HUDEP-2 (cell line): ENCODE results near the gene SLC25A19.

Experiments
- DNase-seq, 76 experiments: peaks; one replicate each; lab custom pipeline; 2025; ENCODE audit not compliant: unreplicated experiment in 76 of 76; lab: John Stamatoyannopoulos, UW

The SLC25A19 gene

DNA sequence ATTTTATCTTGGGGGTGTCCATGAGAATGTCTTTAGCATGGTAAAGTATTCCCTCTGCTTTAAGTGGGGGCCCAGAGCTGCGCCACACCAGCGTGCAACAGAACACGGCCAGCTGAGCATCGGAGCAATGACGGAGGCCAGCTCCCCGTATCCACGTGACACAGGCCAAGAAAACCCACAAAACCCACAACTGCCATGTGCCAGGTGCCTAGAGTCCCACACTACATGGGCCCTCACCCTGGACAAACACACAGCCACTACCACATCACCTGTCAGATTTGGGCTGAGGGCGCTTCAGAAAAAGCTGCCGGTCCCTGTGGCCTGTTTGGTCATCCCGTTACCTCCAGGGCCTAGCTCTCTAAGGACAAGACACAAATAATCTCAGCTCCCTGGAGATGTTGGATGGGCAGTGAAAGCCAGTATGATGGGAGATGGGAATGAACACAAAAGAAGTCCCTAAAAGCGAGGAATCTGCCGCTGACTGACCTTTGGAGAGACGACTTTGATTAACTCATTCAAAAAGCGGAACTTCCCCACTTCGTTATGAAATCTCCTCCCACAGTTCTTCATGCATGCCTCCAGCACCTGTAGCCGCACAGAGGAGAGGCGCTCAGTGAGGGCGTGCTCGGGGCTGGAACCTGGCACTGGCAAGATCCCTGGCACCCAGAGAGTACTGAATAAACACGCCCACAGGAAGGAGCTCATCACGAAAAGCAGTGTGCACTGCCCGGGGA, 44.9 kb downstream of the SLC25A19 start:
- DNase-seq = no peak

DNA sequence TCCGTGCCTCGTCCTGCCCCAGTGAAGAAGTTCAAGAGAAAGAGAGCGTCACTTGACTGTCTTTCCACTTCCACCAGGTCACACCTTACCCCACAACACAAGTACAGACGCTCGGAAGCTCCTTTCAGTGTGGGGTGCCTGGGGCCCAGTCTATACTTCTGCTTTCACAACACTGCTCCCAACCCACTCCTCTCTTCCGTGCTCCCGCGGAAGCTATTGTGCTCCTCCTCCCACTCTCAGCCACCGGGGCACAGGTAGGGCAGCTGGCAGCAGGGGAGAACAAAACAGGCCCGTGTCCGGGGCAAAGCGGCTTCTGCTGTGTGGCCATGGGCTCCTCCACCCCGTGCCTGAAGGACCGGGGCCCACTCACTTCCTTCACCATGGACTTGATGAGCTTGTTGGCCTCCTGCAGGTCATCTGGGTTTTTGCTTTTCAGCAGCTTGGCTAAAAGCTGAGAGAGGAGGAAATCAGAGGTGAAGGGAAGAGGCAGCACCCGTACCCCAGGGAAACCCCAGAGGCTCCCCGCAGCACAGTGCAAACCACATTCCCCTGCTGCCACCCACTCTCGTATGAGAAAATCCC, 46.7 kb downstream of the SLC25A19 start:
- no peak for DNase-seq

DNA sequence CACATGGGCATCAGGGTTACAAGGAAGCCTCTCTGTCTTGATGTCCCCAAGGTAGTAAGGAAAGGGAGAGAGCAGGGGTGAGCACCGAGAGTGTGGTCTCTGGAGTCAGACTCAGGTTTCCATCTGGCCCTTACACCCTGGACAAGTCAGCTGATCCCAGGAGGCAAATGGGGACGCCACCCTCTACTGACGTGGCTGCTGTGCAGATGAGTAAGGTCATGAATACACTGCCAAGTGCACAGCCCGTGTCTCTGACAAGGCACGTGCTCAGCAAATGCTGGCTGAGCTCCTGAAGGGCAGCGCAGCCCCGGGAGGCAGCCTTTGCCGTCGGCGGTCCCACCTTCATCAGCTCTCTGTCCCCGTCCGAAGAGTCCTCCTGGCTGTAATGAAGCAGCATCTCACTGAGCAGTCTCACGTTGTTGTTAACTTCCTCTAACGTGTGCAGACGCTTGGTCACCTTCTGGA, 47.2 kb downstream of the SLC25A19 start:
- peak in 1 of 76 experiments; percentile 5 for DNase-seq

DNA sequence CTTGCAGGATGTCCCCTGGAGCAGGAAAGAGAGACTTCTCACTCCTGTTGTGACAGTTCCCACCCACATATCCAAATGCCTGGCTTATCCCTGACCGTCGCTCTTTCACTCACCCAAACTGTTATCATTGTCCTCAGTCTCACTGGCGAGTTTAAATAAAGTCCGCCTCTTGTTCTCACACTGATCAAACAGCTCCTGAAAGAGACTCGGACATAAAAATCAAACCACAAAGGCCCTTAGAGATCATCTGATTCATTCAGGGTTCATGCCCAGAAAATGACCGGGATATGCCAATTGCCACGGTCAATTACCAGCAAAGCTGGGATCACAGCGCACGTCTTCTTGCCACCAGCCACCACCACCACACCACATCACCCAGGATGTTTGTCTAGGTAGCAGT, 47.7 kb downstream of the SLC25A19 start:
- DNase-seq = no peak

DNA sequence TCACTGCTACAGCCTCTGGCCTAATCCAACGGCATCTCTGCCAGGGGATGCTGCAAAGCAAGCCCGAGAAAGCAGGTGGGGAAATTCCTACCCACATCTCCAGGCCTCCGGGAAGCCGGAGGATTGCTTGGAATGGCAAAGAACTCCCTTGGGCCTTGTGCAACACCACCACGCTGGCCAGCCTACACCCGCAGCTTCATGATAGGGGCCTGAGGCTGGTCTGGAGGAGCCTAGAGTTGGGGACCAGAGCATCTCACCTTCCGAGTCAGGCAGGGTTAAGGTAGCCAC, 48.1 kb downstream of the SLC25A19 start:
- DNase-seq = no peak

DNA sequence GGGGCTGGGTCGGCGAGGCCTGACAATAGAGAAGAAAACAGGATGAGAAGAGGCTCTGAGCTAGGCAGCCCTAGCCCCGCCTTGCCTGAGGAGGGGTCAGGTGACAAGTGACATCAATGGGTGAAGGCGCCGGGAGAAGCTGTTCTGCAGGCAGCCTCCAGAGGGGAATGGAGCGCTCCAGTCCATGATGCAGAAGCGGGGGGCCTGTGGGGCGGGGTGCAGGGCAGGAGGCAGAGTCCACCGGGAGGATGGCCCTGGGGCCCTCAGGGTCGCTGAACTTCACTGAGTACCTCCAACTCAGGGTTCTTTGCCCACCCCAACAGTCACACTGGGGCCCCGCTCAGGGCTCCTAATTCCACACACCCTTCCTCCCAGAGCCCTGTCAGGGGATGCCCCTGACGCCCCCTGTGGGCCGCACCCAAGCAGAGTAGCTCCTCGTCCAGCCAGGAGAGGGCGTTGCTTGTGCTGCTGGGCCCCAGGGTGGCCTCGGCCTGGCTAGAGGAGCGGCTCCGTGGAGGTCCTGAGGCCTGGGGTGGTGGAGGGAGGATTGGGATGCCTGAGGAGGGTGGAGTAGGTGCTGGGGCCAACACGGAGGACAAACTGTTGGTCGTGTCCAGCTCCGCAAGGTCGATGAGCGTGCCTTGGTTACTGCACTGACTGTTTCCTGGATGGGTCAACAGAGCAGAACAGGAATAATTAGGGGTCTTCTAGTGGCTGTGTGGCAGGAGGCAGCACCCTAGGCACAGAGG, 48.7 kb downstream of the SLC25A19 start:
- DNase-seq = peak in 35 of 76 experiments; percentile 8 to 46 (median 20)

DNA sequence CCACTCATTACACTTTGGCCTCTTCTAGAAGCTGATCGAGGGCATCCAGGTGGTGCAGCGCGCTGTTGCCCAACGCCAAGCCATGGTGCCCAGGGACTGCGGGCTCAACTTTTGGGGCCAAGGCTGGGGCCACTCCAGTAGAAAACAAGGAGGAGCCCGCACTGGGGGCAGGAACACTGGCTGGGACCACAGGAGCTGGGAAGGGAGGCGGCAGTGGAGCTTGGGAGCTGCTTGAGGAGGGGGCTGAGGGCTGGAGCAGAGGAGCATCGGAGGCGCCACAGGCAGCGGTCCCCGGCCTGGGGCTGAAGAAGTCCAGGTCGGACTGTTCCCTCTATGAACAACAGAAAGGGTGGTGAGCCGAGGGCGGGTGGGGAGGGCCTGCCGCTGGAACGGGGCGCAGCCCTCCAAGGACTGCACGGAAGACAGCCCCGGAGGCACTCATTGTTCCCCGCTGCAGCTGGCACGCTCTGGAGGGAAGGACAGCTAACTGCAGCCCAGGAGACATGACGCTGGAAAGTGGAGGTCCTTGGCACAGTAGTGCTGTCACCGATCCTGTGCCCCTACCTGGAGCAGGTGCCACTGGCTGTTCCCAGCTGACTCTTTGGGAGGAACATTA, 49.3 kb downstream of the SLC25A19 start:
- DNase-seq = no peak

DNA sequence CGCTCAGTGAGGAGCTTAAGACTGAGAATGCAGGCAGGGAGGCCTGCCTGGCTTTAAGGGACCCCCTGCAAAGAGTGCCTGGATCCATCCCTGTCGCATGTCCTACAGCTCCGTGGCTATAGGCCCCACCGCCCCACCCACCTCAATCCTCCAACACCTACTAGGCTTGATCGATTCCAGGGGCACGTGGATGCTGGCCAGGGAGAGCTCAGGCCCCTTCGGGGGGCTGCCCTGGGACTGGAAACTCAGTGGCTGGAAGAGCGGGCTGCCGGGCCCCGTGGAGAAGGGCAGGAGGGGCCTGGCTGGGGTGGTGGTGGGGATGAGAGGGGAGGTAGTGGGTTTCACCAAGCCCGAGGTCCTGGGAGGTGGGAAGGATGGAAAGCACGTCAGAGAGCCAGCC, 50.0 kb downstream of the SLC25A19 start:
- DNase-seq = no peak

DNA sequence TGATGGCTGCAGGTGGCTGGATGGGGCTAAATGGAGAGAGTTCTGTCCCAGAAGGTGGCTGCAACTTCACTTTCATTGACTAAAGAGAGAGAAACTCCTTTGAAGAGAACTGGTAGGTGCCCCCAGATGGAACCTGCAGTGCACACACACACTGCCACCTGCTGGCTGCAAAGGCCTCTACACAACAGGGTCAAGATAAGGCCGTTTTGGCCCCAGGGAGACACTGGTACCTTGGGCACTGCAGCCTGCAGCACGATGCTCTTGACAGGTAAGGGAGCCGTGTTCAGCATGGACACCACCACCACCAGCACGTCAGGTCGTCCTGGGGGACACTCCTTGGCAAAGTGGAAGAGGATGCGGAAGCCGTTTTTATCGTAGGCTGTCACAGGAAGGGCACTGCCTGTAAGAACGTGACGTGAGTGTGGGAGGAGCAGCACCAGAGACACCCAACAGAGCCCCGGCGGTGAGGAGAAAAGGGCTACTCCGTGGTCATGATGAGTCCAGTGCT, 50.5 kb downstream of the SLC25A19 start:
- peak in 66 of 76 experiments; percentile 10 to 71 (median 48) for DNase-seq

DNA sequence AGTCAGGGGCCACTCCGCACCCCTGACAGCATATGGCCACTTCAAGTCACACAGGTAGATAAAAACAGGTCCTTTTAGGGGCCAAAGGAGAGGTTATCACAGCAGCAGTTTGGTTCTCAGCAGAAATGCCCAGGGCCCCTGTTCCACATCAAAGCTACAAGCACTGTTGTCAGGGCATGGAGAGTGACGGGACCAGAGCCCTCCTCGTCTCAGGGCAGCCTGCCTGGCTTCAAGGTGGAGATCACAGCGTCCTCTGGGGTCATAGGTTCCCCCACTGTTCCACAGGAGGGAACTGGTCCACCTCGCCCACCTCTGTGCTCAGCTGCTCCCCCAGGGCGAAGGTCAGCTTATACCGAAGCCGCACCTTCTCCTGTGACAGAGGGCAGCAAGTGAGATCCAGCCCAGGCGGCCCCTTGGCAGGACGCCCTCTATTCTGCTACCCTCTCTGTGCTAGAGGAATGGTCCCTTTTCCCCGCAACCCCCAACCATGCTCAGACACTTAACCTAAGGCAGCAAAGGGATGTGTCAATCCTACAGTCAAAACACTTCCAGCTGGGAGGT, 51.1 kb downstream of the SLC25A19 start:
- no peak for DNase-seq

DNA sequence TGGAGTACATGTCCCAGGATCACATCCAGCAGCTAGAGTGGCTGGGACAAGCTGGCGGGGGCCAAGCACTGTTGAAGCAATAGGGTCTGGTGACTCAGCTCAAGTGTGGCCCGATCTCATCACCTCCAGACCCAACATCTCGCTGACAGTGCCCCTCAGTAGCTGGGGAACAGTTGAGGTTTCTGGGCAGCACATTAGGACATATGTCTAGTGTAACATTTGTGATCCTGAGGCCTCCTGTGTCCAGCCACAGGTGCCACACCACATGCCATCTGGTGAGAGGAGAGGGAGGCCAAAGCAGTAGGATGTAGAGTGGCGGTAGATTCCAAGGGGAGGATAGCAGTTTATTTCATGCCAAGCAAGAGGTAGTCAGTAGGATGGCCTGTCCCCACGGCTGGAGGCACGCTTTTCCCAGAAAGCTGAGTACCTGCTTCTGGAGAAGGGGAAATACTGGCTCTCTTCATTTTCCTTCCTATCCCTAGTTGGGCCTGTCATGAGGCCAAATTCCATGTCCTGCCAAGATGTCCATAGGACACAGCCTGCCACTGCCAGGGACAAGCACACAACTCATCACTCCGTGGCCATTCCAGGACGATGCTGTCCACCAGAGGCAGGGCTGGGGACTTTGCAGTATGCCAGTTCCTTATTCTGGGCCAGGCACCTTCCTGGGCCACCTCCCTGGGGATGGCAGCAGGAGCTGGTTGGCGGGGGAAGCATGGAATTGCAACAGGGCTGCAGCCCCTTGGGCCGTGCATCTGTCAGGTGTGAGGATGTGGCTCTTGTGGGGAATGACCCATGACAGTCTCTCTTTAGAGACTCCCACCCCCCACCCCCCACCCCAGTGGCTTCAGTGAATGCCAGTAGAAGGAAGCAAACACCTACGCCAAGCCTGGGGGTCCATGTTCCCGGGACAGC, 51.9 kb downstream of the SLC25A19 start:
- DNase-seq = no peak

DNA sequence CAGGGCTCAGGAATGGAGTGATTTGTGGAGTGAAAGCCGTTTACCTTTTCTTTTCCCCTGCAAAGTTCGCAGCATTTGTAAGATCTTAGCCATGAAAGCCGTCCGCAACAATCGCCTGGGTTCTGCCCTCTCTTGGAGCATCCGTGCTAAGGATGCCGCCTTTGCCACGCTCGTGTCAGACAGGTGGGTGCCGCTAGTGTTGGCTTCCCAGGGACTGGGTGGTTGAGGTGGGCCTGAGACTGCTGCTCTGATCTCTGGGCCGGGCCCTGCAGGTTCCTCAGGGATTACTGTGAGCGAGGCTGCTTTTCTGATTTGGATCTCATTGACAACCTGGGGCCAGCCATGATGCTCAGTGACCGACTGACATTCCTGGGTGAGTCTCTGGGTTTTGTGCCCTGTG, 56.4 kb downstream of the SLC25A19 start:
- no peak for DNase-seq

DNA sequence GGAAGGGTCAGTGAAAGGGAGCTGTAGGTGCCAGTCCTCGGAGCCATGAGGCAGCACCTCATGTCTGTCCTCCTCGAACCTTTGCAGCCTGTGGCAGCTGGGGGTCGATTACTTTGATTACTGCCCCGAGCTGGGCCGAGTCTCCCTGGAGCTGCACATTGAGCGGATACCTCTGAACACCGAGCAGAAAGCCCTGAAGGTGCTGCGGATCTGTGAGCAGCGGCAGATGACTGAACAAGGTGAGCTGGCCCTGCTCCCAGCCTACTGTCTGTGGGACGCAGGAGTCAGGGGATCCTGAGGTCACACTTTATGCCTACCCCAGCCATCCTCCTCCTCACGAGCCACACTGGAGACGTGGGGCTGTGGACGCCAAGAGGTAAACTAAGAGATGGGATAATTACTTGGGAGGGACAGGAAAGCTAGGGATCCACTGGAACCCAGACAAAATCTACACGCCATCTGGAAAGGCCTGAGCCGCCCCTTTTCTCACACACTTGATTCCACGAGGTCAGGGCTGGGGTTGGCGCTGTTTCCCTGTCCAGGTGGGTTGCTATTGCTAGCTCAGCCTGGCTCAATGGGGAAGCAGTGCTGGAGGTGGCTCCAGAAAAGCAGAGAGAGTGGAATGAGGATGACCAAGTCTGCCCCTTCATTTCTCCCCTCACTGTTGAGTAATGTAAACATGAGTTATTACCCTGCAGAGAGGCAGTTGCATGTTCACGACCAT, 57.3 kb downstream of the SLC25A19 start:
- no peak for DNase-seq

DNA sequence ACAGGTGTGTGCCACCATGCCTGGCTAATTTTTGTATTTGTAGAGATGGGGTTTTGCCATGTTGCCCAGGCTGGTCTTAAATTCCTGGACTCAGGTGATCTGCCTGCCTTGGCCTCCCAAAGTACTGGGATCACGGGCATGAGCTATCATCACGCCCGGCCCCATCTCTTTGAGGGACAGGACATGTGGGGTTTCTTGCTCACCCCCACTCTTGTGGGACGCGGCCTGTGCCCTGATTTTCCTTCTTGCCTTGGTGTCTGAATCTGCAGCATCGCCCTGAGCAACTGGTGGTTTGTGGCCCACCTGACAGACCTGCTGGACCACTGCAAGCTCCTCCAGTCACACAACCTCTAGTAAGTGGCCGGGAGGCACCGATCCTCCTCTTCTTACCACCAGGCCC, 58.2 kb downstream of the SLC25A19 start:
- DNase-seq = no peak

DNA sequence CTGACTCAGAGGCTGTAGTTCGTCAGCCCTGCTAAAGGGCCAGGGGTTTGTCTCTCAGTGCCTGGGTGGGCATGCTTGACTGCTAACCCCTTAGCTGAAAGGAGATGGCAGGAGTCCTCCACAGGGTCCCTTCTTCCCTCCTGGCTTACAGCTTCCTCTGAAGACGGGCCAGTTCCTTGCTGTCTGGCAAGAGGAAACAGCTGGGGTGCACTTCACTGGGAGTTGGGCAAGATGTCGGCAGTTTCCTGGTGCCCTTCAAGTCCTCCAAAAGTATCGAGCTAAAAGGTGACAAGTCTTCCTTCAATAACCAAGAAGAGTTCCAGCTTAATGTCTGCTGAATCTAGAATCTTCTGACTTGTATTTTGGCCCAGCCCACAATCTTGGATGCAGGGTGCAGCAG, 60.4 kb downstream of the SLC25A19 start:
- DNase-seq = no peak

DNA sequence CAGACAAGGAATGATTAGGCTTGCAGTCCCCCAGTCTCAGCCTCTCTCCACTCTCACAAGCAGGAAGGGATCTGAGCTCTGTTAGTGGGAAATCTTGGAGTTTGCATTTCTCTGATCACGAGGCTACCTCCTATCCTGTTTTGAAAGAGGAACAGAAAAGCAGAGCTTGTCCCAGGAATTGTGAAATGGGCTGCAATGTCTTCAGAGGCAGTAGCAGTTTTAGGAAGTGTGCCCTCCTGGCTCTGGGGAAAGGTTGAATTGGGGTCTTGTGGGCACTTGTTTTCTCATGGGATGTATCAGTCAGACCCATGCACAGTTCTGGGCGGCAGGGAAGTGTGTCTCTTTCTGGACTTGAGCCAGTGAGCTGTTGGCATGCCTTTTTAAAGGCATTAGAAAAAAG, 60.9 kb downstream of the SLC25A19 start:
- no peak for DNase-seq

DNA sequence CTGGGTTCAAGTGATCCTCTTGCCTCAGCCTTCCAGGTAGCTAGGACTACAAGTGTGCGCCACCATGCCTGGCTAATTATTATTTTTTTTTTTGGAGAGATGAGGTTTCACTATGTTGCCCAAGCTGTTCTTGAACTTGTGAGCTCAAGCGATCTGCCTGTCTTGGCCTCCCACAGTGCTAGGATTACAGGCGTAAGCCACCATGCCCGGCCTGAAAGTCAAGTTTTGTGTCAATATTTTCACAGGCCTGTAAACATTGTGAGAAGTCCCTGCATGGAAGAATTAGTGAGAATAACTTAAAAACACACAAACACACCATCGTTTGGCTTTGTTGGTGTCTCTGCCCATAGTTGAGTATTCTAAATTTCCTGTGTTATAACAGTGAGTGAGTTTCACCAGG, 61.5 kb downstream of the SLC25A19 start:
- no peak for DNase-seq

DNA sequence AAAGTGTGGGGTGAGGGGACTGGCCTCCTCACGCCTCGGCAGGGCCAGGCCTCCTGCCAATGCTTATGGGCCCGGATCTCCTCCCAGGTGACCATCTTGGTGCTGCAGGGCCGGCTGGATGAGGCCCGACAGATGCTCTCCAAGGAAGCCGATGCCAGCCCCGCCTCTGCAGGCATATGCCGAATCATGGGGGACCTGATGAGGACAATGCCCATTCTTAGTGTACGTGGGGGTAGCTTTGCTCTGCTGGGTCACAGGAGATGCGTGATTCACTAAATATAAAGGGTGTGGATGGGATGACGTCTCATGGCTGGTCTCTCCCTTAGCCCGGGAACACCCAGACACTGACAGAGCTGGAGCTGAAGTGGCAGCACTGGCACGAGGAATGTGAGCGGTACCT, 64.2 kb downstream of the SLC25A19 start:
- DNase-seq = no peak
